GM18870 (cell line): Measurements from ENCODE around the gene AKTIP.
"Not testable (repeated sequence)": the region's sequence is repeated elsewhere in the genome, so short reads cannot be mapped to it uniquely, and the experiment has no call there.

Source experiments
- ATAC-seq: cut with Tn5 transposase; IDR thresholded peaks from one replicate; pipeline ENCODE4 v1.9.1; 2021; ENCODE audit warnings: moderate library complexity; ENCODE audit not compliant: unreplicated experiment

AKTIP gene

GRCh38 chr16:53517851-53518250 is 14.8 kb upstream of the AKTIP start:
- ATAC-seq: no peak

- no peak for ATAC-seq
Observed at GRCh38 chr16:53515811-53516210, 12.8 kb upstream of the AKTIP start.

- no peak for ATAC-seq
Observed at GRCh38 chr16:53515259-53515658, 12.2 kb upstream of the AKTIP start.

GRCh38 chr16:53512795-53513194 is 9.8 kb upstream of the AKTIP start:
- not testable (repeated sequence) for ATAC-seq

GRCh38 chr16:53511403-53512280 is 8.6 kb upstream of the AKTIP start:
- no peak for ATAC-seq

GRCh38 chr16:53511084-53511402 is 8.0 kb upstream of the AKTIP start:
- no peak for ATAC-seq

GRCh38 chr16:53510704-53511070 is 7.7 kb upstream of the AKTIP start:
- no peak for ATAC-seq

- ATAC-seq: no peak
Observed at GRCh38 chr16:53509906-53510703, 7.1 kb upstream of the AKTIP start.

- ATAC-seq: no peak
Observed at GRCh38 chr16:53507464-53508179, 4.6 kb upstream of the AKTIP start.

GRCh38 chr16:53506254-53506653 is 3.2 kb upstream of the AKTIP start:
- no peak for ATAC-seq

- no peak for ATAC-seq
Observed at GRCh38 chr16:53504665-53505064, 1.7 kb upstream of the AKTIP start.

- ATAC-seq: no peak
Observed at GRCh38 chr16:53503991-53504663, 1.1 kb upstream of the AKTIP start.

- ATAC-seq: peak; percentile 97
Observed at GRCh38 chr16:53503270-53503923, 388 bp upstream of the AKTIP start.

GRCh38 chr16:53501216-53501859 is 1.7 kb downstream of the AKTIP start:
- ATAC-seq: no peak

GRCh38 chr16:53498984-53499383 is 4.0 kb downstream of the AKTIP start:
- ATAC-seq: no peak

- no peak for ATAC-seq
Observed at GRCh38 chr16:53495325-53495724, 7.7 kb downstream of the AKTIP start.

- no peak for ATAC-seq
Observed at GRCh38 chr16:53494636-53495035, 8.4 kb downstream of the AKTIP start.

GRCh38 chr16:53492503-53492902 is 10.5 kb downstream of the AKTIP start:
- ATAC-seq: no peak

GRCh38 chr16:53489755-53490154 is 13.3 kb downstream of the AKTIP start:
- no peak for ATAC-seq

GRCh38 chr16:53486230-53486629 is 16.8 kb downstream of the AKTIP start:
- no peak for ATAC-seq
